Osteocyte (in vitro differentiated cells): ENCODE measurements around the gene ALDH1A1. TPM values are rescaled to one million over a fixed set of nuclear protein-coding genes. Genes with fewer than 3 reads are reported as not detected.

ENCODE experiments used
- DNase-seq: peaks from one replicate; pipeline ENCODE4 v3.0.0; 2021; ENCODE audit warnings: mixed read lengths; ENCODE audit not compliant: unreplicated experiment; ENCODE audit errors: extremely low spot score
- H3K27ac Mint-ChIP-seq: one replicate; pipeline ENCODE4 v1.8.0; 2021; ENCODE audit warnings: mild to moderate bottlenecking, mixed read lengths; ENCODE audit not compliant: unreplicated experiment
- H3K27me3 Mint-ChIP-seq: one replicate; pipeline ENCODE4 v1.8.0; 2021; ENCODE audit warnings: mixed read lengths; ENCODE audit not compliant: unreplicated experiment
- H3K36me3 Mint-ChIP-seq: one replicate; pipeline ENCODE4 v1.8.0; 2021; ENCODE audit warnings: mixed read lengths; ENCODE audit not compliant: unreplicated experiment
- H3K4me1 Mint-ChIP-seq: one replicate; pipeline ENCODE4 v1.8.0; 2021; ENCODE audit warnings: mixed read lengths; ENCODE audit not compliant: unreplicated experiment
- H3K4me3 Mint-ChIP-seq: one replicate; pipeline ENCODE4 v1.8.0; 2021; ENCODE audit warnings: mild to moderate bottlenecking, moderate library complexity, mixed read lengths; ENCODE audit not compliant: unreplicated experiment
- H3K9me3 Mint-ChIP-seq: one replicate; pipeline ENCODE4 v1.8.0; 2021; ENCODE audit warnings: mixed read lengths; ENCODE audit not compliant: unreplicated experiment
- CTCF ChIP-seq: fragments of 200-600 bp; sonication (generic); IDR thresholded peaks from 2 replicates; pipeline ENCODE4 v1.5.0; 2021; ENCODE audit warnings: antibody characterized with exemption, mild to moderate bottlenecking, moderate library complexity
- total RNA-seq: library from RNA; stranded (reverse); gene quantifications from 2 replicates; pipeline ENCODE4 v1.2.1, GENCODE V29; 2021

The ALDH1A1 gene
- total RNA-seq, 1 donor from 2014 or later, result not detected

DNA sequence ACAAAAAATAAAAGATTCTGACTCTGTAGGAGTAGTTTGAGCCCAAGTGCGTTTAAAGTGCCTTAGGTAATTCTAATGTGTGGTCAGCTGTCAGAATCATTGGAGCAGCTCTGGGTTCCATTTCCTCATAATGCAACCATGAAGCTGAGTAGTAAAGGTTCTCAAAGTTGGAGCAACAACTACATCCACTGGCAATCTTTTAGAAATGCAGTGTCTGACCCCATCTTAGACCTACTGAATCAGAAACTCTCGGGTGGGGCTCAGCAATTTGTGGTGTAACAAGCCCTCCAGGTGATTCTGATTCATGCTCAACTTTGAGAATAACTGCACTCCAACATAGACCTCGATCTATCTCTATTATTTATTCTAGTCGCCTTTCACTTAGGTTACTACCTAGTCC, 7.6 kb upstream of the ALDH1A1 start:
- Mint-ChIP-seq H3K27me3 (peaks cover 10% of the 10 kb centered on the region), H3K9me3 (no peaks in the 10 kb centered on the region), H3K4me1 (no peaks in the 10 kb centered on the region), H3K4me3 (no peak overlapping the region), H3K27ac (no peak overlapping the region), H3K36me3 (no peaks in the 10 kb centered on the region)
- no peak for DNase-seq
- TF ChIP-seq CTCF, result no peak

GRCh38 chr9:72958485-72959281, 5.8 kb upstream of the ALDH1A1 start:
- H3K4me1 Mint-ChIP-seq, result no peaks in the 10 kb centered on the region

DNA sequence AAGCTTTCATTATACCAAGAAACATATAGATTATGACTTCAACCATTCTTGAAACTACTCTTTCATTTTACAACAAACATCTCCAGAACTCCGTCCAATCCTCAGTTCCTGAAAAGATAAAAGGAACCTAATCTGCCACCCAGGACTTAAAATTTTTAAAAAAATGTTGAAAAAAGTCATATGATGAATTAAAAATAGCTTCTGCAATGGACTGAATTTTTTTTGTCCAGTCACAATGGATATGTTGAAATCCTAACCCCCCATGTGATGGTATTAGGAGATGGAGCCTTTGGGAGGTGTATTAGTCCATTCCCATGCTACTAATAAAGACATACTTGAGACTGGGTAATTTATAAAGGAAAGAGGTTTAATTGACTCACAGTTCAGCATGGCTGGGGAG, 2.7 kb upstream of the ALDH1A1 start:
- Mint-ChIP-seq H3K9me3 (no peaks in the 10 kb centered on the region), H3K27ac (no peak overlapping the region), H3K27me3 (peaks cover 15% of the 10 kb centered on the region), H3K4me3 (no peak overlapping the region), H3K4me1 (no peaks in the 10 kb centered on the region), H3K36me3 (no peaks in the 10 kb centered on the region)
- no peak for DNase-seq
- no peak for TF ChIP-seq CTCF

More at GRCh38 chr9:72958485-72959281, 5.8 kb upstream of the ALDH1A1 start:
- H3K36me3 Mint-ChIP-seq, result no peaks in the 10 kb centered on the region
- H3K27ac Mint-ChIP-seq, result no peak overlapping the region
- no peaks in the 10 kb centered on the region for H3K9me3 Mint-ChIP-seq
- no peak for DNase-seq
- H3K27me3 Mint-ChIP-seq, result peaks cover 9% of the 10 kb centered on the region
- no peak overlapping the region for H3K4me3 Mint-ChIP-seq
- no peak for TF ChIP-seq CTCF

DNA sequence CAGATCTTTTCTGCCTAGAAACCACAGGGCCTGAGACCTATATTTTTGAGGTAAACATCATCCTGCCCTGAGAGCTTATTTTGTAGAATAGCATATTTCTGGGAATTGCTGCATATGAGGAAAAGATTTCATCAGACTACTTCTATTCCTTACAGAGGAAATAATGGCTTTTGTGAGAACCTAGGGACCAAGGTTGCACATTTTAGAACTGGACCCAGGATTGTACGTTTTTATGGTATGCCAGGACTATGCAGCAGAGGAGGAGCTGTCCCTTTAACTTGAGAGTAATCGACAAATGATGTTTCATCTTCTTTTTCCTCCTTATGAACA, 2.2 kb upstream of the ALDH1A1 start:
- no peak for DNase-seq
- TF ChIP-seq CTCF, result no peak
- H3K4me3 Mint-ChIP-seq, result no peak overlapping the region

DNA sequence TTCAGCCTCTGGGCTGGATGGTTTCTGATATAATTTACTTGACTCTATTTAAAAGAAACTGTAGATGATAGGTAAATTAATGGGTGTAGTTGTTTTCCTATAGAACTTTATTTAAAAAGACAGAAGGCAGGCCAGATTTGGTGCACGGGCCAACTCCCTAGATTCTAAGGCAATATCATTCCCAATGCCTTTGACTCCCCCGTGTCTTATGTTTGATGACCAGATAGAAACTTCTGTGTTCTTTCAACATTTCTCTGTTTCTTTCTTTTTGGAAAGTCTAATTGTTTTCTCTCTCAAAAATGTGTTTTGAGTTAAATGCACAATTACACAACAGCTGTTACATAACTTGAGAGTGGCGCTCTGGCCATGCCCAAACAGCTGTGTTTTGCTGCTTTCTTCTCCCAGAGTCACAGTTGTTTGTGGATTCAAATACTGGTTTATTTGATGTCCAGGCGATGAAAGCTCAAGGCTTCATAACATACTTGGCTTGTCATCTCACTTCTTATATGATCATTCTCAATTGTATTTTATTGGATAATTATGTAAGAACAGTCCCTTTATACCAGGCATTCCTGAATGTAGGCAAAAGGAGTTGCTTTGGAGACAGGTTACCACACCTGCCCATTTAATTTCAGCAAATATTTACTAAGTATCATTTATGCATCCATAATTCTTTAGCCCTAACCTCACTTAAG, 1.7 kb upstream of the ALDH1A1 start:
- Mint-ChIP-seq H3K9me3 (no peaks in the 10 kb centered on the region), H3K27me3 (peaks cover 20% of the 10 kb centered on the region), H3K4me1 (no peaks in the 10 kb centered on the region), H3K36me3 (no peaks in the 10 kb centered on the region), H3K4me3 (no peak overlapping the region), H3K27ac (no peak overlapping the region)
- no peak for TF ChIP-seq CTCF
- DNase-seq, result no peak

More for the DNA sequence above, 2.2 kb upstream of the ALDH1A1 start:
- H3K27ac Mint-ChIP-seq, result no peak overlapping the region
- H3K9me3 Mint-ChIP-seq, result no peaks in the 10 kb centered on the region
- H3K36me3 Mint-ChIP-seq, result no peaks in the 10 kb centered on the region
- H3K4me1 Mint-ChIP-seq, result no peaks in the 10 kb centered on the region
- H3K27me3 Mint-ChIP-seq, result peaks cover 16% of the 10 kb centered on the region
